HG02981 (cell line): ENCODE results near the gene GOLGA2.
A peak's percentile ranks its signal among the peaks of the same experiment; 100 is the strongest.

Experiments
- ATAC-seq: cut with Tn5 transposase; IDR thresholded peaks from one replicate; pipeline ENCODE4 v1.9.1; 2021; ENCODE audit warnings: mild to moderate bottlenecking, moderate library complexity; ENCODE audit not compliant: unreplicated experiment

The GOLGA2 gene, protein sequence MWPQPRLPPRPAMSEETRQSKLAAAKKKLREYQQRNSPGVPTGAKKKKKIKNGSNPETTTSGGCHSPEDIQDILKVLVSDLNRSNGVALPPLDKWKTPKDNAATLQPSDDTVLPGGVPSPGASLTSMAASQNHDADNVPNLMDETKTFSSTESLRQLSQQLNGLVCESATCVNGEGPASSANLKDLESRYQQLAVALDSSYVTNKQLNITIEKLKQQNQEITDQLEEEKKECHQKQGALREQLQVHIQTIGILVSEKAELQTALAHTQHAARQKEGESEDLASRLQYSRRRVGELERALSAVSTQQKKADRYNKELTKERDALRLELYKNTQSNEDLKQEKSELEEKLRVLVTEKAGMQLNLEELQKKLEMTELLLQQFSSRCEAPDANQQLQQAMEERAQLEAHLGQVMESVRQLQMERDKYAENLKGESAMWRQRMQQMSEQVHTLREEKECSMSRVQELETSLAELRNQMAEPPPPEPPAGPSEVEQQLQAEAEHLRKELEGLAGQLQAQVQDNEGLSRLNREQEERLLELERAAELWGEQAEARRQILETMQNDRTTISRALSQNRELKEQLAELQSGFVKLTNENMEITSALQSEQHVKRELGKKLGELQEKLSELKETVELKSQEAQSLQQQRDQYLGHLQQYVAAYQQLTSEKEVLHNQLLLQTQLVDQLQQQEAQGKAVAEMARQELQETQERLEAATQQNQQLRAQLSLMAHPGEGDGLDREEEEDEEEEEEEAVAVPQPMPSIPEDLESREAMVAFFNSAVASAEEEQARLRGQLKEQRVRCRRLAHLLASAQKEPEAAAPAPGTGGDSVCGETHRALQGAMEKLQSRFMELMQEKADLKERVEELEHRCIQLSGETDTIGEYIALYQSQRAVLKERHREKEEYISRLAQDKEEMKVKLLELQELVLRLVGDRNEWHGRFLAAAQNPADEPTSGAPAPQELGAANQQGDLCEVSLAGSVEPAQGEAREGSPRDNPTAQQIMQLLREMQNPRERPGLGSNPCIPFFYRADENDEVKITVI

DNA sequence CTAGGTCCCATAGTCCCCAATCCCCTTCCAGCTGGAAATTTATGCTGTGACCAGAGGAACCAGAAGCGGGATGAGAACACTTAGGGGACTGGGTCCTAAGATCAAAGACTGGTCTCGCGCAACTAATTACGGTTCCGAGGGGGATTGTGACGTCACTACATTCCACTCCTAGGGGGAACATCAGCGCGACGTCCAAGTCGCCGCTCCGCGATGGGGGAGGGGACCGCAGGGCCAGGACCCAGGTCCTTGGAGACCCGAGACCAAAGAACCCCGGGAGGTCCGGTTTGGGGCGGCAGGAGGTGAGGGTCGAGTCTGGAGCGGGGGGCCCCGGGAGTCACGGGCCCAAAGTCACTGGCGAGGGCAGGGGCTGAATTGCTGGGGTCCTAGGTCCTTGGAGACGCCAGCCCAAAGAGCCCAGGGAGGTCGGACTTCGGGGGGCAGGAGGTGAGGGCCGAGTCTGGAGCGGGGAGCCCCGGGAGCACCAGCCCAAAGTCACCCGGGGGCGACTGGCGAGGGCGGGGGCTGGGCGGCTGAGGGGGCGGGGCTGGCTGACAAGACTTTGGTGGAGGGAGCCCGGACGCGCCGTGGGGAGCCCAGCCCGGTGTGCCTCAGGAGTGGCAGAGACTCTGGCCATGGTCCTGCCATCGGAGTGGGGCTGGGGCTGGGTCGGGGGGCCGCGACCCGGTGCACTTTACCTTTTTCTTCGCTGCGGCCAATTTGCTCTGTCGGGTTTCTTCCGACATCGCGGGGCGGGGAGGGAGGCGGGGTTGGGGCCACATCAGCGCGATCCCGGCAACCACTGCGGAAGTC is at the start of gene GOLGA2:
Gene GOLGA2, minus strand, starts transcription at position 810 of the 810 bp plus-strand sequence. Its CDS starts 31 bp downstream, at position 779.
- peak; percentile 44 for ATAC-seq

DNA sequence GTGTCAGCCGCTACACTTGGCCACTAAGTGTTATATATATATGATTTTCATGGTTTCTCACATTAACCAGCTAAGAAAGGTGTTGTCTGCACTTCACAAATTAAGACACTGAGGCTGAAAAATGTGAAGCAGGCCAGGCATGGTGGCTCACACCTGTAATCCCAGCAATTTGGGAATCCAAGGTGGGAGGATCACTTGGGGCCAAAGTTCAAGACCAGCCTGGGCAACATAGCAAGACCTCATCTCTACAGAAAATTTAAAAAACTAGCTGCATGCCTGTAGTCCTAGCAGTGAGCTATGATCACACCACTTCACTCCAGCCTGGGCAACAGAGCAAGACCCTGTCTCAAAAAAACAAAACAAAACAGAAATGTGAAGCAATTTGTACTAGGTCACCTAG is 48.6 kb upstream of the GOLGA2 start:
- ATAC-seq, result no peak

DNA sequence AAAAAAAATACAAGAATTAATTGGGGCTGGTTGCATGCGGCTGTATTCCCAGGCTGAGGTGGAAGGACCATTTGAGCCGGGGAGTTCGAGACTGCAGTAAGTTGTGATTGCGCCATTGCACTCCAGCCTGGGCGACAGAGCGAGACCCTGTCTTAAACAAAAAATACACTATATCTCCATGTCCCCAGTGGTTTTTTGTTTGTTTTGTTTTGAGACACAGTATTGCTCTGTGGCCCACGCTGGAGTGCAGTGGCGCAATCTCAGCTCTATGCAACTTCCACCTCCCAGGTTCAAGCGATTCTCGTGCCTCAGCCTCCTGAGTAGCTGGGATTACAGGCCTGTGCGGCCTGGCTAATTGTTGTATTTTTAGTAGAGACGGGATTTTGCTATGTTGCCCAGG is 48.0 kb upstream of the GOLGA2 start:
- no peak for ATAC-seq

DNA sequence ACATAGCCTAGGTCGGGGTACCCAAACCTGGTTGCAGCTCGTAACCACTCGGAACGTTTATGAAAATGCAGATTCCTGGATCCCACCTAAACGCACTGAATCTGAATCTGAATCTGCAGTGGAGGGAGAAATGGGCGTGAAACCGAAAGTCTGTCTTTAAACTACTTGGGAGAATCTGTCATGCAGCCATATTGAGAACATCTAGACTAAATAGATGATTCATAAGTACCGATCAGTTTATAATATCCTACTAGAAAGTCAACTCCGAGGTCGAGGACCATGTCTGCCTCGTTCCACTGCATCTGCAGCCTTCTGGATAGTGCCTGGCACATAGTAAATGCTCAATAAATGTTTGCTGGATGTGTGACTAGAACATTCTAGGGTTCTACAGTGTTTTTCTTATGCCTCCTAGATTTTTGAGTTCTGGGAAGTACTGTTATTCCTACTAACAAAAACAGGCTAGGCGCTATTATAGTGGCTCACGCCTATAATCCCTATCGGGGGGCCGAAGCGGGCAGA is 47.5 kb upstream of the GOLGA2 start:
- no peak for ATAC-seq

DNA sequence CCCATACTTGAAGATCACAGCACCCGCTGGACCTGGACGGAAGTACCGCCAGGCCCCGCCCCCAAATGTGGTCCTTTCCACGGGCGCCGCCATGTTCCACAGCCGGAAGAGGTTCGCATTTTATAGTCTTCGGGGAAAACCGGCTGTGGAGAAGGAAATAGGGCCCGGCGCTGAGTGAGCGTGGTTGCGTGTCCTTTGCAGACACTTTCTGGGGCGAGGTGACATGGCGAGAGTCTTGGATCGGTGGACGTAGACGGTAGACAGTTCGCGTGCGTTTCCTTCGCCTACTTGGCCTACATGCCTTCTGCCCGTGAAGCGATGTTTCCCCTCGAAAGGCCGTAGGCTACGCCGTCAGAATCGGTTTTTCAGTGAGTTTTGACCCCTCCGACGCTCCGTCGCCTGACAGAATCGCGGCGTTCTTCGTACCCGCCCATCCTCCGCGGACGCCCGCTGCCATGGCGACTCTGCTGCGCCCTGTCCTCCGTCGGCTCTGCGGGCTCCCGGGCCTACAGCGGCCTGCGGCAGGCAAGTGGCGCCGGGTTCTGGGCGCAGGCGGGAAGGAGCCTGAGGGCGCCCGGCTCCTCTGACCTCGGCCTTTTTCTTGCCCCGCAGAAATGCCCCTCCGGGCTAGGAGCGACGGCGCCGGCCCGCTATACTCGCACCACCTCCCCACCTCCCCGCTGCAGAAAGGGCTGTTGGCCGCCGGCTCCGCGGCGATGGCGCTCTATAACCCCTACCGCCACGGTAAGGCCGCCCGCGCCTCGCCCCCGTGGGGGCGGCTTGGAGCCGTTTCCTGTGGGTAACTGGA is 46.8 kb upstream of the GOLGA2 start, which contains the start of the genes COQ4 and TRUB2:
Gene COQ4, plus strand, starts transcription at position 436 of the 808 bp plus-strand sequence. Its CDS starts 20 bp downstream, at position 456.
Gene TRUB2, minus strand, starts transcription at position 44 of the 808 bp plus-strand sequence. Its CDS starts 39 bp downstream, at position 5.
- ATAC-seq, result peak; percentile 75

DNA sequence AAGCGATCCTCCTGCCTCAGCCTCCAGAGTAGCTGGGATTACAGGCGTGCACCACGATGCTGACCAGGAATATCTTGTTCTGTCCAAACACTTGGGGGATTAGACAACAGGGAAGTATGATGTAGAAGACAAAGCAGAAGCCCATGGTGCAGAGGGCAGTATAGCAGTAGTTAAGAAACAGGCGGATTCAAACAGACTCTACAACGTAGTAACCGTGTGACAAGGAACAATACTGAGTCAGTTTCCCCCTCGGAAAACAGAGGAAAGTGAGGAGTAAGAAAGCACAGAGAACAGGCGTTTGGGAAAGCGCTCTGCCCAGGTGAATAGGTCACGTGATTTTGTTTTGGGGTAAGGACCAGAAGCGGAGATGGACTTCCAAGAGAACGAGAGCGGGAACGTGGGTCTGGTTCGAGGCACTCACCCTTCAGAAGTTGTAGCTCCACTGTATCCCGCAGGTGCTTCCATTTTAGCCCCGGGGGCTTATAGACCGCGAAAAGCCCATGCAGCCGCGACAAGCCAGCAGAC is 46.1 kb upstream of the GOLGA2 start:
- ATAC-seq, result no peak

DNA sequence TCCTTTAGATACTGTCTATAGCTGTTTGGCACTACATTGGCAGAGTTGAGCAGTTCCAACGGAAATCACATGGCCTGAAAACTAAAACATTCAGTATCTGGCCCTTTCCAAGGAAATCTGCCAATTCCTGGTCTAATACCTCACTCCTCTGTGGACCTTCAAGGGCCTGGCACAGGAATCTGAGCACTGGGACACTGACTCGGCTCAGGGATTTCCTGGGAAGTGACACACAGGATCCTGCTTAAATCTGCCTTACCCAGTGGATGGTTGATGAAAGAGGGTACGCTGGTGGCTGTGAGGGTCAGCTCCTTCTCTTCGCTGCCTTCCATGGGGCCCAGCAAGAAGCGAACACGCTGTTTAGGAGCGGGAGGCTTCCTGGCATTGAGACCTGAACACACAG is 45.5 kb upstream of the GOLGA2 start:
- ATAC-seq, result no peak

DNA sequence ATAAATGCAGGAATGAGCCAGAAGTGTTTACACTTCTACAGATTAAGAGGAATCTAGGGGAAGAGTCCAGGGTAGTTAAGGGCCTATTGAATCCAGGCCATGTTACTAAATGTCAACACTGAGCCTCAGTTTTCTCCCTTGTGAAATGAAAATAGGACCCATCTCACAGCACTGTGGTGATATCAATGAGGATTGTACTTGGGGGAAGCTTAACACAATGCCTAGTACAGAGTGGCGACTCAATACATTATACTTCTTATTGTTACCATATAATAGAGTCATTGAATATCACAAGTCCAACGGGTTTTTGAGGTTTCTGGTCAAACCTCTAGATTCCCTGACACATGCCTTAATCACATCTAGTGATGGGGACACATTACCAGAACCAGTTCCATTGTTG is 41.8 kb upstream of the GOLGA2 start:
- no peak for ATAC-seq

DNA sequence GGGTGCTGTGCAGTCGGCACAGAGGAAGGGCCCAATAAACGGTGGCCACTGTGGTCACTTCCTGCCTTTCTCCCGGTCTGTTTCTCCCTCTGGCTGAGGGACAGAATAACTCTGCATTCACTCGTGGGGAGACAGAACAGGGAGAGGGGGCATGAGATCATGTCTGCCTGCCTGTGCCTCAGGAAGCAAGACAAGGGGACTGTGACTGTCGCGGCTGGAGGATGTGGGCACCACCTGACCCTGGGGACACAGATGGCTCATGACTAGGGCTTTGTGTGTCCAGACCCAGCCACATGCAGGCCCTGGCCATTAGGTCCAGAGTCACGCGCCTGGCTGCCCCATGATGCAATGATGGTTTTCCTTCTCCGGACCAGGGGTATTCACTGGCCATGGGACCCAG is 40.6 kb upstream of the GOLGA2 start:
- no peak for ATAC-seq

DNA sequence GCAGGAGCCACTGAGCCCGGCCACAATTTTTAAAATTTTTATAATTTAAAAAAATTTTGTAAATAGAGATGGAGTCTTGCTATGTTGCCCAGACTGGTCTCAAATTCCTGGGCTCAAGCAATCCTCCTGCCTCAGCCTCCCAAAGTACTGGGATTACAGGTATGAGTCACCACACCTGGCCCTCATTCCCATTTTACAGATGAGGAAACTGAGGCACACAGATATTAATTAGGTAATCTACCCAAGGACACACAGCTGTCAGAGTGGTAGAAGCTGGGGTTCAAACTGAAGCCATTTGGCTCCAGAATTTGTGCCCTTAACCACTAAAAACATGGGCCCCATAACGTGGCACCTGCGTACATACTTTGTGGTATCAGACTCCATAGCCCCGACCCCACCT is 38.9 kb upstream of the GOLGA2 start:
- ATAC-seq, result no peak

DNA sequence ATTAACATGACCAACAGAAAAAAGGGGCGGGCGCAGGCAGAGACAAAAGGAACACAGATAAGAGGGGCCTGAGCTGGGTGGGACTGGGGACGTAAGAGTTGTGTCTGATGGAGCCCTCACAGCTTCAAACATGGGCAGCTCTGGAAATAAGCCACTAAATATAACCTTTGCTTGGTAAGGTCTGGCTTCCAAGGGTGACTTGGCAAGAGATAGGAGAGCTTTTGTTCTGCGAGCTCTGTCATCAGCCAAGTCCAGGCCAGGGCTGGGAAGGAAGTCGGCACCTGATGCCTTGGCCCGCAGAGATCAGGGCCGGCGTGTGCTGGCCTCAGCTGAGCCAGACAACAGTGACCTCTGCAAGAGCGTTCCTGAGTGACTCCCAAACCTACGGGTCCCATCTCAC is 34.7 kb upstream of the GOLGA2 start:
- ATAC-seq, result no peak

DNA sequence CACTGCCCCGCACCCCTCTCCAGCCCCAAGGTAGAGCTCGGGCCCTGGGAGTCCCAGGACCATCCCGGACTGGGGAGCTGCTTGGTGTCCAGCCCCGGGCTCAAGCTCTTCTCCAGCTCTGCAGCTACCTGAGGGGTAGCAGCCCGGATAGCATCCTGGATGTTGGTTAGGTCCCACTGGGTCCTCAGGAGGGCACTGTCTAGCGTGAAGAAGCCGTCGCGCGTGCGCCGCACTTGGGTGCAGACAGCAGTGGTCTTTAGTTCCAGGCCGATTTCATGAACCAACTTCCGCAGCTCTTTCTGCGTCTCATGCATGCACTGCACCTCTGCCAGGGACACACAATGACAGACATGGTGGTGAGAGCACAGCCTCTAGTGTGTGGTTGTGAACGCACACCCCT is 33.7 kb upstream of the GOLGA2 start:
- ATAC-seq, result no peak

DNA sequence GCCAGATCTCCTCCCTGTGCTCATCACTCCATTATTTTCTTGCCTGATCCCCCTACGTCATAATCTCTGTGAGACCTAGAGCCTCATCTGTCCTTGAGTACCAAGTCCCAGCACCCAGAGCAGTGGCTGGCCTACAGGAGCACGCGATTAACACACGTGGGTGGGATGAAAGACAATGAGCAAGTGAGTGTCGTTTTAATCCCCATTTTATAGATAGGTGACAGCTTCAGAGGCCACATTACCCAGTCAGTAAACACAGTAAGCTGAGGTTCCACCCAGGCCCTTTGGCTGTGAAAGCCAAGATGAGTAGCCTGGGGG is 29.1 kb upstream of the GOLGA2 start:
- ATAC-seq, result no peak

DNA sequence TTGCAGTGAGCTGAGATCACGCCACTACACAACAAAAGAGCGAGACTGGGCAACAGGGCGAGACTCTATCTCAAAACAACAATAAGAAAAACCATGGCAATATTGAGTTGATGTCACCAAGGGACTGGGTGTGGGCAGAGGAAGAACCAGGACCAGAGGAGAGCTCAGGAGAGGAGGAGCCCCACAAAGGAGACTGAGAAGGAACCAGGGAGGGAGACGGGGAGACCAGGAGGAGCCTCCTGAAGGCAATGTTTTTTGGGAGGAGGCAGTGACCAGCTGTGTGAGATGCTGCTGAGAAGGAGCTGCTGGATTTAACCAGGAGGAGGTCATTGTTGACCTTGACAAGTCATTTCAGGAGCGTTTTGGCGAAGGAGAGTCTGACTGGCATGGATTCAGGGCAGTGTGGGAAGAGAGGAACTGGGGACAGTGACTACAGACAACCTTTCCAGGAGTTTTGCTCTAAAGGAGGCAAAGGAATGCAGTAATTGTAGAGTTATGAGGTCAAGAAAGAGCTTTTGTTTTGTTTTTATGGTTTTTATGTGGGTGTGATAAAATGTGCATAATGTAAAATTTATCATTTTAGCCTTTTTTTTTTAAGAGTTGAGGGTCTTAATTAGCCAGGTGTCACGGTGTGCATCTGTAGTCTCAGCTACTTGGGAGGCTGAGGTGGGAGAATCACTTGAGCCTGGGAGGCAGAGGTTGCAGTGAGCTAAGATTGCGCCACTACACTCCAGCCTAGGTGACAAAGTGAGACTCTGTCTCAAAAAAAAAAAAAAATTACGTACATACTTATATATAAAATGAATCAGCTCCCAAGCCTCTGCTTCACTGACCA is 28.5 kb upstream of the GOLGA2 start:
- ATAC-seq, result no peak

DNA sequence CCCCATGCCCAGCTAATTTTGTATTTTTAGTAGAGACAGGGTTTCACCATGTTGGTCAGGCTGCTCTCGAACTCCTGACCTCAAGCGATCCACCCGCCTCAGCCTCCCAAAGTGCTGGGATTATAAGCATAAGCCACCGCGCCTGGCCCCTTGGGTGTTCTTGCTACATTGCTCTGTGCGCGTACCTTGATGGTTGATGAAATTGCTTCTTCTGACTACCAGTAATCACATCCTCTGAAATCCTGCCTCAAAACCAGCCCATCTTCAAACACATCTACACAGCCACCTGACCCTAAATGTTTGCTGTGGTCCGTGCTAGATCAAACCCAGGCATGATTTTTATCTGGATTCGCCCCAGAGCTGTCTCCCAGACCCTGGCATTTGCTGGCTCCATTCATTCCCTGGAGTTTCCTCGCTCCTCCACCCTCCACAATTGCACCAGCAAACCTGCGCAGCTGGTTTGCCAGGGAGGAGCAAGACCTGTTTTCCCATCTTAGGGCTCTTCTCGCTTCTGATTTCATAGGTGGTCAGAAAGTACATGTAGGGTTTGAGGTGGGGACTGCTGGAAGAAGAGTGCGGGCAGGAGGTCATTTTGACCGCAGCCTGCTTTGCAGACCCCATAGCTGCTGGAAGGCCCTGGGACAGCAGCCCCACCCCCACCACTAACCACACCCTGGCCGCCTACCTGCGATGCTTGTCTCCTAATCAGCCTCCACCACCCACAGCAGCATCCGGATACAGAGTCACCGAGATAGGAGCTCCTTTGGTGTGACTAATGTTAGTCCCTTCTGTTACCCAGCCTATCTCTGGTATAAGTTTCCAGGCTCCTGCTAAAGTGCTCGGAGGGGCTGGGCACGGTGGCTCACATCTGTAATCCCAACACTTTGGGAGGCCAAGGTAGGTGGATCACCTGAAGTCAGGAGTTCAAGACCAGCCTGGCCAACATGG is 23.0 kb upstream of the GOLGA2 start:
- ATAC-seq, result no peak

DNA sequence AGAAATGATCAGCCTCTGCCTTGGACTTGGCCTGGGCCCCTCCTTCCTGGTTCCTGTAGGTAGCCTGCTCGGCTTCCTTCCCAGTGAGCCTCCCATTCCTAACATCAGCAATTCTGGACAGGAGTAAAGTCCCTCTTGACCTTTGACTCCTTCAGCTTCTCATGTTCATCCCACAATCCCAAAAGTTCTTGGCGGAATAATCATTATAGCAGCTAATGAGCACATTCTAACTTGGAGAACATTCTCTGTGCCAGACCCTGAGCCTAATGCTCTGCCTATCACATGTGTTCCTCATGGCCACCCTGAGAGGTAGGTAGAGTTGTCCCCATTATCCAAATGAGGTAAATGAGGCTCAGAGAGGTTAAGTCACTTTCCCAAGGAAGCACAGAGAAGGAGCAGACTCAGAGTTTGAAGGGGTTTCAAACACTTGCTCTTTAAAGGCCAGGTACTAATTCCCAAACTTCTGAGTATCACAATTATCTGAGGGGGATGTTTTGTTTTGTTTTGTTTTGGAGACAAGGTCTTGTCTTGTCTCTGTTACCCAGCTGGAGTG is 21.5 kb upstream of the GOLGA2 start:
- ATAC-seq, result no peak
